ENCODE data around the gene ADCK2.
"Not testable (repeated sequence)": the region's sequence is repeated elsewhere in the genome, so short reads cannot be mapped to it uniquely, and the experiment has no call there.

Gene ADCK2

DNA sequence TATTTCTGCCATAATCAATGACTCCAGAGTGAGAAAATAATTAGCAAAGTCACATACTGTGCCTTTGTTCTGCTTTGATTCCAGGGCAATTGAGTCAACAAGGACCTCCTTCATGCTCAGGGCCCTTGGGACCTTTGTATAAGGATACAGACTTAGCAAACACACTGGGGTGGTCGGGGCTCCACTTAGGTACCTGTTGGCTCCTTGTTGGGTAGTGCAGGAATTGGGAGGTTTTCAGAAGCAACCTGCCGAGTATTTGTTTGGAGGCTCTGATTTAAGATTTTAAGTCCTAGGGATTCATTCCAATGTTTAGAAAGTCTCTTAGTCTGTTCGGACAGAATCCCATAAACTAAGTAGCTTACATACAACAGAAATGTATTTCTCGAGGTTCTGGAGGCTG is 3.0 kb downstream of the ADCK2 start:
- DNase-seq = no peak

DNA sequence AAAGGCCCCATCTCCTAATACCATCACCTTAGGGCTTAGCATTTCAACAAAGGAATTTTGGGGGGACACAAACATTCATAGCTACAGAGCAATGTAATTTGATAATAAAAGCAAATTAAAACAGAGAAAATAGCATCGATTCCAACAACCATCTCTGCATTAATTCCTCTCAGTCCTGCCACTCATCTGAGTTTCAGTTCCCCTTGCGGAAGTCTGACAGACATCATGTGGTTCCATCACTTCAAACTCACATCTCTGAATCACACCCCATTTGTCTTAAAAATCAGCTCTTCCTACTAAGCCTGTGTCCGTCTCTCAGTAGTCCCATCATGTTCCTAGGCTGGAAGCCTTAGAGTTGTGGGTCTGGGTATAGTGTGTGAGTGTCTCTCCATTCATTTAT is 3.6 kb downstream of the ADCK2 start:
- DNase-seq = no peak

DNA sequence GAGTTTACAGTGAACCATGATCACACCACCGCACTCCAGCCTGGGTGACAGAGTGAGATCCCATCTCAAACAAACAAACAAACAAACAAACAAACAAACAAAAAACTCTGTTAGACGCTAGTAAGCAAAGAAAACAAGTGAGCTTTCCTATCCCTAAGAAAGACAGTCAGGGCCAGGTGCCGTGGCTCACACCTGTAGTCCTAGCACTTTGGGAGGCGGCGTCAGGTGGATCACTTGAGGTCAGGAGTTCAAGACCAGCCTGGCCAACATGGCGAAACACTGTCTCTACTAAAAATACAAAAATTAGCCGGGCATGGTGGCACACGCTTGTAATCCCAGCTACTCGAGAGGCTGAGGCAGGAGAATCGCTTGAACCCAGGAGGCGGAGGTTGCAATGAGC is 4.2 kb downstream of the ADCK2 start:
- DNase-seq = not testable (repeated sequence)

DNA sequence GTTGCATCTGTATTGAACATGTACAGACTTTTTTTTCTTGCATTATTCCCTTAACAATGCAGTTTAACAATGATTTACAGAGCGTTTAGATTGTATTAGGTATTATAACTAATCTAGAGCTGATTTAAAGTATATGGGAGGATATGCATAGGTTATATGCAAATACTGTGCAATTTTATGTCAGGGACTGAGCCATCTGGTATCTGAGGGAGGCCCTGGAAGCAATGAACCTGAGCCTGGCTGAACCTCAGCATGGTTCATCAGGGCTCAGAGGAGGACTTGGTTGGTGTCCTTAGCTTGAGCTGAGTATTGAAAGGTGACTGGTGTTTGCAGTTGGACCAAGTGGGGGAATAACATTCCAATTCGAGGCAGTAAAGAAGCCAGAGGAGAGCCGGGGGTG is 4.8 kb downstream of the ADCK2 start:
- DNase-seq = no peak

DNA sequence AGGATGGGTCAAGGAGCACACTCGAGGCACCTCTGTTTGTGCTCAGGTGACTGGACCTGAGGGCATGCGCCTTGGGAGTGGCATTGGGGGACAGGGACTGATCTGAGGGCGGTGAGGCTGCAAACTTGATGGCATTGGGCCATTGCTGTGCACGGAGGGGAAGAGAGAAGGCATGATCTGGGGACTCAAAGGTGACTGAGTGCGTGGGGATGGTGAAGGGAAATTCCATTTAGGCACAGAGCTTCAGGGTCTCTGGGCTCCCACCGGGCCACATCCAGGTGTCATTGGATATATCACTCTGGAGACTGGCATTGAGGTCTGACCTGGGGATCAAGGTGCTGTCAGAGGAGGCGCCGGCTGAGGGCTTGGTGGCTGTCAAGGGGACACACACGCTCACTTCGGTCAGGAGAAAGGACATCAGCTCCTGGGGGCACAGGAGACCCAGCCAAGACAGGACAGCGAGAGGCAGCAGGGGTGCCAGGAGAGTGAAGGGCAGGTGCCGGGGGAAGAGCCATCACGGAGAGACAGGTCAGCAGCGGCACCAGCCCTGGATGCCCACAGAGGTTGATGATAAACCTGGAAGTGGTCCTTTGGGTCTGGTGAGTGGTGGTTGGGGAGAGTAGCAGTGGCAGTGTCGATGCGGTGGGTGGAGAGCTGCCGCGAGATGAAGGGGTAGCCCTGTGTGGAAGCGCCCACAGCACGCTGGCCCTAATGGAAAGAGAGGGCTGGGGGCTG is 5.5 kb downstream of the ADCK2 start:
- DNase-seq = no peak

DNA sequence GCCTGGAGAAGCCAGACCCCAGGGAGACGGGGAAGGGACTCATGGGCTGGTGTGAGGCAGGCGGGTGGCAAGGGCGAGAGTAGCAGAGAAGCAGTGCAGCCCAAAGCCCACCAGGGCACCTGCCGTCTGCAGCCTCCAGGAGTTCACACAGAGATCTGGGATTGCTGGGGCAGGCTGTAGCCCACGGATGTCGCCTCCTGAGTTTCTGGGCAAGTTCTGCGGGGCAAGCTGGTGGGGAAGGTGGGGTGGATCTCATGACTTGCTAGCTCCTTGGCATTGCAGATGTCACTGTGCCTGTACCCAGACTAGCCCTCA is 6.0 kb downstream of the ADCK2 start:
- DNase-seq = no peak

DNA sequence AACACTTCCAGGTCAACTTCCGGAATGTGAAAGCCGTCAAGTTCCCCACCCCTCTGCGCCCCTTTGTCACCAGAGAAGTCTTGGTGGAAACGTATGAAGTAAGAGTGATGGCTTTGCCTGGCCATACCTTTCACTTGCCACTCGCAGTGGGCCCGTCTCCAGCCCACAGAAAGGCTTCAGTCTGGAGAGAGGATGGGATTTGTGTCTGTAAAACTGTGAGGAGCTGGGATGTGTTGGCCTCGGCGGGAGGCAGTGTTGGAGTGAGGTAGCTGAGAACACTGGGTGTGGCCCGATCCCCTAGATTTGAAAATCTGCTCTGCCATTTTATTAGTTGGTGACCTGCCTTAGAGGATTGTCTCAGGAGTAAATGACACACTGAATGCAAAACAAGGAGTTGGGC is 6.4 kb downstream of the ADCK2 start:
- no peak for DNase-seq

DNA sequence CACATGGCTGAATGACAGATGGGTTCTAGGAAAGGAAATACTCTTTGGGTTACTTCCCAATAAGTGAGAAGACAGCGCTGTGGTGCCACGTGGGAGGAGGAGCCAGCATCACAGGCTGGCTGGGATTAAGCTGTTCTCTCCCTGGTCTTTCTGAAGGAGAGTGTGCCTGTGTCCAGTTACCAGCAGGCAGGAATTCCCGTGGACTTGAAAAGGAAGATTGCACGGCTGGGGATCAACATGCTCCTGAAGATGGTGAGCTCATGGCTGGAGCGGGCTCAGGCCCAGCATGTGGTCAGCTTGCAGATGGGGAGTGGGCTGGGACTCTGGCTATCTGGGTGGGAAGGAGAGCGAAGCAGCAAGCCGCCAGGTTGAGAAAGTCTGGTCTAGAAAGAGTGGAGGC is 8.1 kb downstream of the ADCK2 start:
- DNase-seq = no peak

DNA sequence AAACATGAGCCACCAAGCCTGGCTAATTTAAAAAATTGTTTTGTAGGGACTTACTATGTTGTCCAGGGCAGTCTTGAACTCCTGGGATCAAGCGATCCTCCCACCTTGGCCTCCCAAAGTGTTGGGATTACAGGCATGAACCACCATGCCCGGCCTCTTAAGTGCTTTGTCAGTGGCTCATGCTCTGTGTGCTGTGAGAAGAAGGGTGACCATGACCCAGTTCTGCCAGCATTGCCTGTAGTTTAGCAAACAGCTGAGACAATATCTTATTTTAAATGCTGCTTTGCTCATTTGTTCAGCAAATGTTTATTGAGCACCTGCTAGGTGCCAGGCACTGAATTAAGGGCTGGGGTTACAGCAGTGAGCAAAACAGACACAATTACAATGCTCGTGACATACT is 9.0 kb downstream of the ADCK2 start:
- no peak for DNase-seq

DNA sequence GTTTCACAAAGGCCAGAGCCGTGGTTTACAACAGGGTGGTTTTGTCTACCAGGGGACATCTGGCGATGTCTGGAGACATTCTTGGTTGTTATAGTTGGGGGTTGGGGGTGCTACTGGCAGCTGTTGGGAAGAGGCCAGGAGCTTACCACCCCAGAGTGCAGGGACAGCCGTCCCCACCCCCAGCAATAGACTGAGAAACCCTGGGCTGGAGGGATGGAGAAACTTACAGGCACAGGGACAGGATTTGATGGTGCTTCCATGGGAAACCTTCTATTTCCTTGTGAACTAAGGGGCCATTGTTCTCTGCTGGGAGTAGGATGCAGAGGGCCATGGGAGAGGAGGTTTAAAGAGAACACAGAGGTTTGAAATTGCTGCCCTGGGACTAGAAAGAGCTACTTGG is 10.9 kb downstream of the ADCK2 start:
- no peak for DNase-seq

DNA sequence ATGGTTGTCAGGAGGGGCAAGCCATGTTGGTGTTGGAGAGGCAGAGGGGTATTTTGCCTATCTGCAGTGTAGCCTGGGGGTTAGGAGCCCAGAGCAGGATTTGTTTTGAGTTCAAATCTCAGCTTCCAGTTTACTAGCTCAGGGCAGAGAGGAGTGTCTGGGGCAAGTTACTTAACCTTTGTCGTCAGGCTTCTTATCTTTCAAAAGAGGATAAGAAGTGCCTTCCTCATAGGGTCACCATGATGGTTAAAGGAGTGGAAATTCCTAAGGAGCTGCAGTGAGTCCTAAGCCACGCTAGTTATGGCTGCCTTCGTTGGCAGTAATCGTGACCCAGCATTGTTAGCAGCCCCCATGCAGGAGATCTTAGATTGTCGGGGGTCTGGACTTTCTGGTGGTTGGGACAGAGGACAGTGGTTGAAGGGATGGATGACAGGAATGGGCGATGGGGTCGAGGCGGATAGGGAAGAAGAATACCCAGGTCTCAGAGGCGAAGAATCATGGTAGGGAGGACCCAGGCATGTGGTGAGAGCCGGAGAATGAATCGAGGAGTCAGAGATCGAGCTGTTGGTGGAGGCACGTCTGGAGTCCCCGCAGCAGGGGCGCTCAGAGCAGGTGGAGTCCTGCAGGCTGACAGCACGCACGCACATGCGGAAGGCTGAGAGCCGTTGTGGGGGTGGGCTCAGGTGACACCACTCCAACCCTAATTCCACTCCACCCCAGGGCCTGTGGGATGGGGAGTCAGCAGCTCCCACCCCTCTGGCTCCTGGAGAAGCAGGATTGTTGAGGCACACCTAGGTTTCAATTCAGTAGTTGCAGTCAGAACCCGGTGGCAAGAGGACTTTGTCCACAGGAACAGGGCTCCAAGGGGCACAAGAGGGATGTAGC is 11.6 kb downstream of the ADCK2 start:
- DNase-seq = no peak

DNA sequence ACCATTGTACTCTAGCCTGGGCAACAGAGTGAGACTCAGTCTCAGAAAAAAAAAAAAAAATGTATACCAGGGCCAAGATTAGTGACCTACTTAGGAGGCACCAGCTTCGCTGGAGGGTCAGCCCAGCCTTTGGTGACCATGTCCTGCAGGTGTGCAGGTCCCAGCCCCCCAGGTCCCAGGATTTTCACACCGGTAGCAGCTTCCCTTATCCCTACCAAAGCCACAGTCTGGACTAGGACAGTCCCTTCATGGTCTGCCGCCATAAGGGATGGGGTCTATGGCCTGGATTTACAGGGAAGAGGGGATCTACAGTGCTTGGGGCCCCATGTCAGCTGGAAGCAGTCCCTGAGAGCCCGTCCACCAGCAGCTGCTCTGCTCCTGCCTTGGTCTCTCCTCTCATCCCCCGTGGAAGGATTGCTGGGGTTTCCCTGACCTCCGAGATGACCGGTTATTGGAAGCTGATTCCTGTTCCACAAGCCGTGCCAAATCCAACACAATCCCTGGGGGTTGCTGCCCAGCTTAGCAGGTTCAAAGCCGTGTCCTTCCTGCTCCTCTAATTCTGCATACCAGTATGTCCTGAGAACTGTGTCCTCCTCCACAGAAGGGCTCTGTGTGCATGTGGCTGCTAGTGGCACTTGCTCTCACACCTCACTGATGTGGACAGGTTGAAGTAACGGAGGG is 12.8 kb downstream of the ADCK2 start:
- no peak for DNase-seq

DNA sequence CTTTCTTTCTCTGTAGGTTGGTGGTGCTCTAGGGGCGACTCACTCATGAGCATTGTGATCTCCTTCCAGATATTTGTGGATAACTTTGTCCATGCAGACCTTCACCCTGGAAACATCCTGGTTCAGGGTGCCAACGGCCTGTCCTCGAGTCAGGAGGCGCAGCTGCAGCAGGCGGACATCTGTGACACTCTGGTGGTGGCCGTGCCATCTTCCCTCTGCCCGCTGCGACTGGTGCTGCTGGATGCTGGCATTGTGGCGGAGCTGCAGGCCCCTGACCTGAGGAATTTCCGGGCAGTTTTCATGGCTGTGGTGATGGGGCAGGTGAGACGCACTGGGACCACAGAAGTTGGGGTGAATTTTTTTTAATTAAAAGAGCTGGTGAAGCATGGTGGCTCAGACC is 14.2 kb downstream of the ADCK2 start:
- no peak for DNase-seq

DNA sequence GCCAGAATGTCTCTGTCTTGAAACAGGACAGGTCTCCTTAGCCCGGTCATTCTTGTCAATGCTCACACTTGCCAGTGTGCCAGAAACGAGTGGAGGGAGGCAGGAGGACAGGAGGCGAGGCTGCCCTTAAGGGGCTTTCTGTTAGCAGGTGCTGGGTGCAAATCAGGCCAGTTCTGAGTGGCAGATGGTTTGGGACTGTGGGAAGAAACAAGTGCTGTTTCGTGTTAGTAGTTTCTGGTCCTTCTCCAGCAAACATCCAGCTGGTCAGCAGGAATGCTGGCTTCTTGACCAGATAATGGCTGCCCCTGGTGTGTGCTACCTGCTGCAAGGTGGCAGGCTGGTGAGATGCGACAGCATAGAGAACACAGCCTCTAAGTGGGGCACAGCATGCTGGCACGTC is 15.6 kb downstream of the ADCK2 start:
- no peak for DNase-seq

DNA sequence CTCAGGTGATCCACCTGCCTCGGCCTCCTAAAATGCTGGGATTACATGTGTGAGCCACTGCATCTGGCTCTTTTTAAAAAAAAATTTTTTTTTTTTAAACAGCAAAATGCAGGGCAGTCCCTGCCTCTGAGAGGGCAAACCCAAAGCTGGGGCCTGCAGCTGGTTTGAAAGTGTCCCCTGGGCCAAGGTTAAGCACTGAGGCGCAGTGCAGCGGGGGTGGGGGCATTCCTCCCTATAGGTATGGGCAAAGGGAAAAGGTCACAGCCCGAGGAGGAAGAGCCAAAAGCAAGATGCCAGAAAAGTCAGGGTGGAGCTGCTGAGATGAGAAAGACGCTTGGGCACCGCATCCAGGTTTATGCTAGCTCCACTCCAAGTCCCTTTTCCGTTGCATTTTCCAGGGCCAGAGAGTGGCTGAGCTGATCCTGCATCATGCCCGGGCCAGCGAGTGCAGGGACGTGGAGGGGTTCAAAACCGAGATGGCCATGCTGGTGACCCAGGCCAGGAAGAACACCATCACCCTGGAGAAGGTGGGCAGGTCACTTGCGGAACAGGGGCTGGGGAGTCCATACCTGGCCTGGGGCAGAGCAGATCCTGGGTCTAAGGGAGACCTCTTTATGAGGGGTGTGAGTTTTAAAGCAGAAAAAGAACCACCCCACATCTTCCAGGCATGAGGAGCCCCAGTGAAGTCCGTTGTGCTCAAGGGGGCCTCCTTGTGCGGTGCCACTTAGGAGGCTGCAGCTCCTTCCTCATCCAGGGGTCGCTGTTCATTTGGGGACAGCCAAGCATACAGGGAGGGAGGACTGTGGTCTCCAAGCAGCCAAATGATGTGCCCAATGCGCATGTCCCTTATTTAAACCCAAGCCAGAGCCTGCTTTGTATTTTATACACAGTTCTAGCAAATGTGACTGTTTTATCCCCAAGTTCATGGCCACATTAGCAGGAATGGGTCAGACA is 16.7 kb downstream of the ADCK2 start:
- no peak for DNase-seq

DNA sequence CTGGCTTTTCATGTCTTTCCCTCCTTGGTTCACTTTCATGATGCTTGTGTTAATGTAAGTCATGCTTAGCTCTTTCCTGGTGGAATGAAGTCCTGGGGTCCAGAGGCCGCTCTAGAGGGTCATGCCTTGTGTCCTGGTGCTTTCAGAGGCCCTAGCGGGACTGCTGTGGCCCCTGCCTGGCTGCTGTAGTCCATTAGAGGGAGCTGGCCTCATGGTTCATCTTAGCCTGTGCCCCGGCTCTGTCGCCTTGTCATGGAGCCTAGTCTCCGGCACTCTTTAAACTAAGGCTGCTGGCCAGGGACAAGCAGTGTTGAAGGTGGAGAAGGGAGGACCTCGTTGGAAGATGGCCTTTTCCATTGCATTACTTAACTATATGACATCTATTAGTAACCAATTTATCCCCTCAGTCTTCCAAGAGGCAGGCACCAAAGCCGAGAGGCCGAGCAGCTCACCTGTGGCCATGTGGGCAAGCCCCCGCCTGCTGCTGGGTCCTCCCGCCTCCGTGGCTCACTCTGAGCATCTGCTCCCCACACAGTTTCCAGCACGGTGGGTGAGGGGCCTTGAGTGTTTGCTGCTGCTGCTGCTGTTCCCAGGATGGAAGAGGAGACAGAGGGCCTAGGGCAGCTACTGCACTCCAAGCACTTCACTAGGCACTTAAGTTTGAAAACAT is 18.8 kb downstream of the ADCK2 start:
- DNase-seq = no peak

DNA sequence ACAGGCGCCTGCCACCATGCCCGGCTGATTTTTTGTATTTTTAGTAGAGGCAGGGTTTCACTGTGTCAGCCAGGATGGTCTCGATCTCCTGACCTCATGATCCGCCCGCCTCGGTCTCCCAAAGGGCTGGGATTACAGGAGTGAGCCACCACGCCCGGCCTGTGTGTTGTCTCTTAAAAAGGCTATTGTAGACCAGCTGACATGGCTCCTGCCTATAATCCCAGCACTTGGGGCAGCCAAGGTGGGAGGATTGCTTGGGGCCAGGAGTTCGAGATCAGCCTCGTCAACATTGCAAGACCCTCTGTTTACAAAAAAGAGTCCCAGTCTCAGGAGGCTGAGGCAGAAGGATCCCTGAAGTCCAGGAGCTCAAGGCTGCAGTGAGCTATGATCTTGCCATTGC is 21.1 kb downstream of the ADCK2 start:
- DNase-seq = not testable (repeated sequence)

DNA sequence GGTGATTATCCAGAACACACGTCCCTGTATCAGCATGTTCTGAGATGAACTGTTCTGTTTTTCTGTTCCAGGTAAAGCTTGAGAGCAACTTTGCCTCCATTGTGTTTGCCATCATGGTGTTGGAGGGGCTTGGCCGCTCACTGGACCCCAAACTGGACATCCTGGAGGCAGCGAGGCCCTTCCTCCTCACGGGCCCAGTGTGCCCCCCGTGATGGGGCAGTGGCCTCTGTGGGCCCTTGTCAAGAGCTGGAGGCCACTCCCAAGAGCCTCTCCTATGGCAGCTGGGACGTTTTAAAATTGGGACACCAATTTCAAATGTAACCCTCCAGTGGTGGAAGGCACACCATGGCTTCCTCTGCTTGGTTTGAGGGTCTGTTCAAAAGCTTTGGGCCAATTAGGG is 21.8 kb downstream of the ADCK2 start:
- DNase-seq = no peak

DNA sequence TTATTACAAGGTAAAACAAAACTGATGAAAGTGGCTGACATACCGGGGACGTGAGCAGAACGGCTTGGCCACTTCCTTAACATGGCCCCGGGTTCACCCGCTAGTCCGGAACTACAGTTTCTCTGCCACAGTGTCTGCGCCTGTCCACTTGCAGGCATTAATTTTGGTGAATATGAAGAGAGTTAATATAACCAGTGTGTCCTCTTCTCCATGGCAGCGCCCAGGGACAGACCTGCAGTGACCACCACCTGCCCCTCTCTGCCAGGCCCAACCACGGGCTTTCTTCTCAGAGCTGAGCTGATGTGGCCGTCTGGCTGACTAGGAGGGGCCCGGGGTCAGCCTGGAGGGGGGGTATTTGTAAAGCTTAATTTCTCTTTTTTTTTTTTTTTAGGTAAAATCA is 22.6 kb downstream of the ADCK2 start:
- DNase-seq = no peak

DNA sequence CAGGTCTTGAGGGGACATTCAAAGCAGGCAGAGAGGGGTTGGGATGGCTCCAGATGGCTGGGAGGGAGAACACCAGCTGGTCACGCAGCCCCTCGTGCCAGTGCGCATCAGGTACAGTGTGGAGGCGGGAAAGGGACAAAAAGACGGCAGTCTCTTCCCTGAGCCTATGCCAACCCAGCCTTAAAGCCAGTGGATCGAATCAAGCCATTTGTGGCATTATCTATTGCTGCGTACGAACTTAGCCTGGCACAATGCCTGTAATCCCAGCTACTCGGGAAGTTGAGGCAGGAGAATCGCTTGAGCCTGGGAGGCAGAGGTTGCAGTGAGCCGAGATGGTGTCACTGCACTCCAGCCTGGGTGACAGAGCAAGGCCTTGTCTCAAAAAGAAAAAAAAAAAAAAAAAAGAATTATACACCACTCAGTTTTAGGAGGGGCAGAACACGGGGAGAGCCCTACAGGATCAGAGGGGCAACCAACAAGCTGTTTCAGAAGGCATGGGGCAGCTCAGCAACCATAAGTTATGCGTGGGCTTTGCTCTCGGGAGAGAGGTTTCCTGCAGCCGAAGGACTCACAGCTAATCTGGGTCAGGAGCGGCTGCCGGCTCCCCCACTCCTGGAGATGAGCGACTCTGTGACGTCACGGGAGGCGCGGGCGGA is 23.4 kb downstream of the ADCK2 start:
- DNase-seq = peak; percentile 94

DNA sequence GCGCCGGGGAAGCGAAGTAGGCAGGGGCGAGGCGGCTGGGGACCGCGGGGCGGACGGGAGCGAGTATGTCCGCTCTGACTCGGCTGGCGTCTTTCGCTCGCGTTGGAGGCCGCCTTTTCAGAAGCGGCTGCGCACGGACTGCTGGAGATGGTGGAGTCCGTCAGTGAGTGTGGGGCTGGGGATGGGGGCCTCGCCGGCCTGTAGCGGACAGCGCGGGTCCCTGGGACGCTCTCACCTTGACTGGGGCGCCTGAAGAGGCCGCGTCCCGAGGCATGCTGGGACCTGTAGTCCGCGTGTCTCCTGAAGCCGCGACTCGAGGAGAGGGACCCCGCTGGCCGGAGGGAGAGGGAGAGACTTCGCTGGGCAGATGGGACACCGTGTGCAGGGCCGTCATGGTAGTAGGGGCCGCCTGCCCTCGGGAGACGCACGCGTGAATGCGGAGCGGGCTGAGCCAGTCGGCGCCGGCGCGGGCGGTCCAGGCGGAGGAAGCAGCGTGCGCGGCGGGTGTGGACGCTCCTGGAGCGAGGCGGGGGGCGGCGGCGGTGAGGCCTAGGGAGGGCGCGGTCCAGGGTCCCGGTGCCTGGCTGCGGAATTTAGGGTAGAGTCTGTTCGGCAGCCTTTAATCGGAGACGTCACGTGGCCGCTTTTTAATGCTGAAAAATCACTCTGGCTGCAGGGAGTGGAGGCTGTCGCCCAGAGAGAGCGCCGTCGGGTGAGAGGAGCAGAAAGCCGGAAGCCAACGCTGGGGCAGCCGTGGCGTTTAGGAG is 24.1 kb downstream of the ADCK2 start, which contains the start of gene NDUFB2:
Gene NDUFB2 (plus strand): TSS at position 29 of the 767 bp plus-strand sequence. CDS start 37 bp downstream, at position 66.
- DNase-seq = peak; percentile 89

Data from NK-92 treated with Interleukin-12 subunit alpha and Interleukin-12 subunit beta, amount 100 ng/mL, for 24 hours (cell line).